GM20431 (cell line): ENCODE data around the gene F2RL1.
"Not testable (repeated sequence)": the region's sequence is repeated elsewhere in the genome, so short reads cannot be mapped to it uniquely, and the experiment has no call there.

Experiments
- in situ Hi-C: fragments of 300-500 bp; cut with MseI, MboI; formaldehyde crosslinking; loops from one replicate; pipeline ENCODE4 v1.15.0; 2020; ENCODE audit warnings: low sequenced_read_pairs; ENCODE audit not compliant: unreplicated experiment

F2RL1 gene

DNA sequence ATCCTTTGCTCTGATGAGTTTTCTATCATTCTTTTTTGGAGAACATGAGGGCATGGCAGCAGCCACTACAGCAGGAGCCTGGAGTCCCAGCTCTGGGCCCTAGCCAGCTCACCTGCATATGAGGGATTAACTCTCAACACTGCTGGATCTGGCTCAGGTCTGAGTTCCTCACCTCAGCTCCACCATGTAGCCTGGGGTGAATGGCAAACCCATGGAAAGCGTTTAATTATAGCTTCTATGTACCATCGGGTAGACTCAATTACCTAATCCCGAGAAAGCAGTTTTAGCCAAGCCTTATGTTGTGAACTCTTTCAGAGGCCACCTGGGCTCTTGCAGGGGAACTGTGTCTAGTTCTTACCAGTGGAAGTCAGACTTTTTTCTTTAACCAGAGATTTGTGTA lies 27.1 kb downstream of the F2RL1 start:
- in situ Hi-C loops, result no loop called here

- in situ Hi-C loops, result no loop called here
Observed at GRCh38 chr5:76849419-76850291, 30.8 kb downstream of the F2RL1 start, which contains the start of gene S100Z. Gene S100Z, plus strand, starts transcription at chr5:76850014. Its CDS starts 25,346 bp downstream, at chr5:76875360.

GRCh38 chr5:76850543-76851145 lies 31.8 kb downstream of the F2RL1 start:
- in situ Hi-C loops, result no loop called here

- in situ Hi-C loops, result no loop called here
Observed at GRCh38 chr5:76851728-76852369, 33.0 kb downstream of the F2RL1 start.

DNA sequence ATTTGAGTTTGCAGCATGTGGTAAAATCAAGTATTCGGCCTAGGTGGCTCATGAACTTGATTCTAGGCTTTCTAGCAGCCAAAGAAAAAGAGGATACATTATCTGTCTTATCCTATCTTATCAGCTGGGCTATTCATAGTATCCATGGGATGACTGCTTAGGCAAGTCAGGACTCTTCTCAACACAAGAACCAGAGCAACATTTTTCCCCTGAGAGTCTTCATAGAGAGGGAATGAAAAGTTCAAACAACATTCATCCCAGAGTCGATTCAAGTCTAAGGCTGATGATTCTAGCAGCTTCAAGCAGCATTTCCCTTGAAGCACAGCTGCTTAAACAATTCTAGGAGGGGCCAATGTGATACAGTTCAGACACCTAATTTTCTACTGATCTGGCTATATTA lies 33.9 kb downstream of the F2RL1 start:
- in situ Hi-C loops, result no loop called here

- in situ Hi-C loops, result not testable (repeated sequence)
Observed at GRCh38 chr5:76853741-76854140, 34.9 kb downstream of the F2RL1 start.

GRCh38 chr5:76854644-76855043 lies 35.8 kb downstream of the F2RL1 start:
- in situ Hi-C loops, result no loop called here

- in situ Hi-C loops, result not testable (repeated sequence)
Observed at GRCh38 chr5:76855501-76855900, 36.7 kb downstream of the F2RL1 start.

GRCh38 chr5:76855961-76856360 lies 37.1 kb downstream of the F2RL1 start:
- in situ Hi-C loops, result no loop called here

- in situ Hi-C loops, result not testable (repeated sequence)
Observed at GRCh38 chr5:76856800-76857199, 38.0 kb downstream of the F2RL1 start.

DNA sequence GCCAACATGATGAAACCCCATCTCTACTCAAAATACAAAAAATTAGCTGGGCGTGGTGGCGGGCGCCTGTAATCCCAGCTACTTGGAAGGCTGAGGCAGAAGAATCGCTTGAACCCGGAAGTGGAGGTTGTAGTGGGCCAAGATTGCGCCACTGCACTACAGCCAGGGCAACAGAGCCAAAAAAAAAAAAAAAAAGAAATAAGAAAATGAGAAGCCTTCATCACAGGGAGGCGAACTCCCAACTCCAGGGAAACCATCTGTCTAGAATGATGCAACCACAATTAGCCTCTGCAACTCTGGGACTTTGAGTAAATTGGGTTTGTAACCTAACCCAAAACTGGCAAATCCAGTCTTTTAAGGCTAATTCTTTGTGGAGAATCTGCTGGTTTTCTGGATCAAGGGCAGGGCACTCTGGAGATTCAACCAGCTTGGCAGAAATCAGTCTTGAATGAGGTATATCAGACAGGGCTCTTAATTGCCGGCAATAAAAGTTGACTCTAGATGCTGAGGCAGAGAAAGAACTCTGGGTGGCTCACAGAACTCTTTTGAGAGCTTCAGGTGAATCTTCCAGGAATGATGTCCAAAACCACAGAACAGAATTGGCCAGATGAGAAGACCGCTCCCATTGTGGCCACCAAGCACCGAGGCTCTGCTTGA lies 40.9 kb downstream of the F2RL1 start:
- in situ Hi-C loops, result no loop called here

DNA sequence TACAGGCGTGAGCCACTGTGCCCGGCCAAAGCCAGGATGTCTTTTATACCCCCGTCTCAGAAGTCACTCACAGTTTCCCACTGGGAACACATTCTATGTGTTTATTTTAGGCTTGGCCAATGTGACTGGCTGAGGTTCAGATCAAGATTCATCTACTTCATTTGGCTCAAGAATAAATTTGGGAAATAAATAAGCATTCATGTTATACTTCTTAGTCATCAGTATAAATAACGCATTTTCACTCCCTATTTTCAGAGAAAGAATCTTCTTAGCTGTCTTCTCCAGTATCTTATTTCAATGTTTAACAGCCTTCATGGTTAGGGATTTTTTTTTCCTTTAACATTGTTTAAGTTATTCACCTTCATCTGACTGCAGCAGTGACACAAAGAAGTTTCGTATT lies 42.8 kb downstream of the F2RL1 start:
- in situ Hi-C loops, result no loop called here

DNA sequence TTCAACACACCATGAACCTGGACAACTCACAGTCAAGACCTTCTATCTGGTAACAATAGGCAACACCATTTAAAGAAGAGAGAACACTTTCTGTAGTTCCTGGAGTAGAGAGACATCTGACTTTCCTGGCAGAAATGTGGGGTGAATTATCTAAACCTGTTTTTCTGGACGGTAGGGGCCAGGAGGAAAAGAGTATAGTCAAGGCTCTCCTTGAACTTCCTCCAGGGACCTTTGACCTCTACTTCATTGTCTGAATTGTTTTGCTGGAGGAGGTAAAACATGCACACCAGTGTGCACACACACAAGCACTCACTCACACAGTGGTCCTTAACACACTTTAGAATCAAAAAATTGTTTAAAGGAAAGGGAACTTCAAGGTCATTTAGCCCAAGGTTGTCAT lies 44.2 kb downstream of the F2RL1 start:
- in situ Hi-C loops, result no loop called here

GRCh38 chr5:76866503-76866902 lies 47.7 kb downstream of the F2RL1 start:
- in situ Hi-C loops, result no loop called here

DNA sequence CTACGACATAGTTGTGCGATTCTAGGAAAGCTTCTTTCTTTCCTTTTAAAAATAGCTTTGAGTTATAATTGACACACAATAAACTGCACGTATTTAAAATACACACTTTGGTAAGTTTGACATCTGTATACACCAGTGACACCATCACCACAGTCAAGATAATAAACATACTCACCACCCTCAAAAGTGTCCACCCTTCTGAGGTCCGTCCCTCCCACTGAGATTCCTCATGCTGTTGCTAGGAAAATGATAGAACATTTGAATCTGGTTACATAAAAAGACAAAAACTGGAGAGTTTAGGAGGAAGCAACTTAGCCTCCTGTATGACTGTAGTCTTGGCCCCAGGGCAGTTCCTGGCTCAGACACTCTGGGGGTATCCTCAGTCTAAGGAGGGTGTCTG lies 48.2 kb downstream of the F2RL1 start:
- in situ Hi-C loops, result no loop called here

GRCh38 chr5:76867827-76868693 lies 49.2 kb downstream of the F2RL1 start:
- in situ Hi-C loops, result no loop called here

DNA sequence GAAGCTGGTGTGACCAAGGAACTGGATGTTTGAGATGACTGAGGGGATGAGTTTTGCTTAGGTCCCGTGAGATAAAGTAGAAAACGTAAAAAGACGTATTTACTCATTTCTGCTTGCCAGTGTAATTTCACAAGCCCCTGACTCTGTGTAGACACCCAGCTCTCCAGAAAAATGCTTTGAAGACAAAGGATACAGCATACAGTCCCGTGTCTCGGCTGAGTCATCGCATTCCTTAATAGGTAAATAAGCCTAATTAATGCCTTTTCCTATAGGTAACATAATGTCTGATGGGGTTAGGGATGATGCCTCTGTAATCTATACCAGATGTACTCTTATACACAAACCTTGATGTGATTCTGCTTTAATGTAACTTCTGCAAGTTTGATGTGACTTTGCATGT lies 51.2 kb downstream of the F2RL1 start:
- in situ Hi-C loops, result no loop called here

GRCh38 chr5:76874088-76874581 lies 55.3 kb downstream of the F2RL1 start:
- in situ Hi-C loops, result no loop called here
